B cell (primary cell): ENCODE data around the gene ERBIN.

Experiments
- CTCF ChIP-seq: fragments of 200-600 bp; IDR thresholded peaks from one replicate; pipeline ENCODE4 v1.8.0; 2022; ENCODE audit warnings: antibody characterized with exemption, mild to moderate bottlenecking
- EZH2 ChIP-seq: IDR thresholded peaks from 2 replicates; pipeline ENCODE4 v1.6.1; 2012; ENCODE audit warnings: borderline replicate concordance, low read depth, mild to moderate bottlenecking, moderate library complexity, low read length; ENCODE audit not compliant: insufficient read depth, poor library complexity, severe bottlenecking

GRCh38 chr5:66113160-66113559, 186.8 kb downstream of the ERBIN start:
- TF ChIP-seq CTCF = no peak
- TF ChIP-seq EZH2 = no peak
